Caco-2 (cell line): Measurements from ENCODE around the gene SDHAF4. TPM values are rescaled to one million over a fixed set of nuclear protein-coding genes. Genes with fewer than 3 reads are reported as not detected.
"Not testable (repeated sequence)": the region's sequence is repeated elsewhere in the genome, so short reads cannot be mapped to it uniquely, and the experiment has no call there.

Experiments used
- BruUV-seq: library from RNA; stranded (reverse); fragments of 400-500 nt; replicated peaks from 2 replicates; lab custom pipeline; 2021; lab: Mats Ljungman, UMichigan
- CTCF ChIA-PET: fragments of 300-600 bp; sonication (Branson Sonifier 250); formaldehyde crosslinking; loops from one replicate; lab custom pipeline; 2022; ENCODE audit warnings: antibody characterized with exemption; lab: Charles Lee
- POLR2A ChIA-PET: fragments of 300-600 bp; sonication (Branson Sonifier 250); formaldehyde crosslinking; loops from one replicate; lab custom pipeline; 2022; ENCODE audit warnings: antibody characterized with exemption; lab: Charles Lee
- DNase-seq, 2 experiments: peaks; one replicate each; pipeline versions ENCODE4 v3.0.0 to v3.0.0-alpha.2; 2020 to 2022
- H3K27me3 ChIP-seq: replicated peaks from 2 replicates; pipeline ENCODE4 v1.6.0; 2011; ENCODE audit warnings: low read length; ENCODE audit not compliant: control insufficient read depth, insufficient read depth
- H3K36me3 ChIP-seq: 2 replicates; pipeline ENCODE4 v1.5.1; 2011; ENCODE audit warnings: low read length; ENCODE audit not compliant: control insufficient read depth, insufficient read depth
- H3K4me1 ChIP-seq: fragments of 250-450 bp; sonication (Bioruptor Pico); 2 replicates; pipeline ENCODE4 v1.5.1; 2020; ENCODE audit warnings: mild to moderate bottlenecking
- H3K4me3 ChIP-seq: 2 replicates; pipeline ENCODE4 v1.5.1; 2011; ENCODE audit warnings: low read depth, mild to moderate bottlenecking, control low read depth, low read length
- H3K9me3 ChIP-seq: fragments of 250-450 bp; sonication (Bioruptor Pico); 2 replicates; pipeline ENCODE4 v1.5.1; 2020; ENCODE audit warnings: mild to moderate bottlenecking, moderate library complexity
- H3K27ac Mint-ChIP-seq: one replicate; pipeline ENCODE4 v1.8.0; 2022; ENCODE audit warnings: mixed read lengths; ENCODE audit not compliant: unreplicated experiment
- H3K27me3 Mint-ChIP-seq: one replicate; pipeline ENCODE4 v1.8.0; 2022; ENCODE audit warnings: mixed read lengths; ENCODE audit not compliant: insufficient read depth, unreplicated experiment
- H3K36me3 Mint-ChIP-seq: one replicate; pipeline ENCODE4 v1.8.0; 2022; ENCODE audit warnings: mild to moderate bottlenecking, mixed read lengths; ENCODE audit not compliant: insufficient read depth, unreplicated experiment
- H3K4me1 Mint-ChIP-seq: one replicate; pipeline ENCODE4 v1.8.0; 2022; ENCODE audit warnings: low read depth, mixed read lengths; ENCODE audit not compliant: unreplicated experiment
- H3K4me3 Mint-ChIP-seq: one replicate; pipeline ENCODE4 v1.8.0; 2022; ENCODE audit warnings: mild to moderate bottlenecking, moderate library complexity, mixed read lengths; ENCODE audit not compliant: unreplicated experiment
- H3K9me3 Mint-ChIP-seq: one replicate; pipeline ENCODE4 v1.8.0; 2022; ENCODE audit warnings: mixed read lengths; ENCODE audit not compliant: unreplicated experiment
- intact Hi-C: fragments of 100-400 bp; cut with micrococcal nuclease; formaldehyde crosslinking; loops from one replicate; pipeline ENCODE4 v1.10.0; 2022; ENCODE audit not compliant: unreplicated experiment
- total RNA-seq: library from RNA; stranded (reverse); gene quantifications from 2 replicates; pipeline ENCODE4 v1.2.3, GENCODE V29; 2022
- TF ChIP-seq, protein P1 (sequence below), 2 experiments: fragments of 200-600 bp in 1 of 2; IDR thresholded peaks; 1 replicate in 1 of 2; 2 replicates in 1 of 2; pipeline versions ENCODE4 v1.5.1 to v1.8.0; 2011 to 2022; ENCODE audit warnings: antibody characterized with exemption in 1 of 2, control low read depth in 1 of 2, inconsistent platforms in 1 of 2, low read depth in 1 of 2, low read length in 1 of 2, mild to moderate bottlenecking in 1 of 2, moderate library complexity in 1 of 2; ENCODE audit not compliant: insufficient read depth in 1 of 2, severe bottlenecking in 1 of 2, unreplicated experiment in 1 of 2

Gene SDHAF4
- total RNA-seq, 1 experiment from 2014 or later: 8.4 TPM

DNA sequence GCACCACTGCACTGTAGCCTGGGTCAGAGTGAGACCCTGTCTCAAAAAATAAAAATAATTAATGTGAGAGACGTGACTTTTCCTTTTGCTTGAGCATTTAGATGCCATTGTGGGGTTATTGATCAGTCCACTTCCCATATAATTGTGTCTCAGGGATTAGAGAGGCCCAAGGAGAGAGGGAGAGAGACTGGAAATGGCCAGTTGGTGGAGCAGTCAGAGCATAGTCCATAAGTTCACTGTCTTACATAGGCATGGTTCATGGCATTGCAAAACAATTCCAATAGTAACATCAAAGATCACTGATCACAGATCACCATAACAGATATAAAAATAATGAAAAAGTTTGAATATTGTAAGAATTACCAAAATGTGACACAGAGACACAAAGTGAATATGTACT, 15.2 kb upstream of the SDHAF4 start:
- no peaks in the 10 kb centered on the region for H3K27me3 Mint-ChIP-seq
- peak in 1 of 2 experiments; percentile 9 for DNase-seq
- H3K4me1 ChIP-seq: no peaks in the 10 kb centered on the region
- no peaks in the 10 kb centered on the region for H3K9me3 ChIP-seq
- H3K27ac Mint-ChIP-seq: no peak overlapping the region
- H3K27me3 ChIP-seq: no peaks in the 10 kb centered on the region
- H3K4me1 Mint-ChIP-seq: no peaks in the 10 kb centered on the region
- H3K4me3 Mint-ChIP-seq: no peak overlapping the region
- no peaks in the 10 kb centered on the region for H3K9me3 Mint-ChIP-seq
- BruUV-seq: no TSS peak
- no peaks in the 10 kb centered on the region for H3K36me3 ChIP-seq
- CTCF ChIA-PET: no interaction called here
- H3K4me3 ChIP-seq: no peak overlapping the region
- POLR2A ChIA-PET: no interaction called here
- H3K36me3 Mint-ChIP-seq: no peaks in the 10 kb centered on the region
- TF ChIP-seq, protein P1, sequence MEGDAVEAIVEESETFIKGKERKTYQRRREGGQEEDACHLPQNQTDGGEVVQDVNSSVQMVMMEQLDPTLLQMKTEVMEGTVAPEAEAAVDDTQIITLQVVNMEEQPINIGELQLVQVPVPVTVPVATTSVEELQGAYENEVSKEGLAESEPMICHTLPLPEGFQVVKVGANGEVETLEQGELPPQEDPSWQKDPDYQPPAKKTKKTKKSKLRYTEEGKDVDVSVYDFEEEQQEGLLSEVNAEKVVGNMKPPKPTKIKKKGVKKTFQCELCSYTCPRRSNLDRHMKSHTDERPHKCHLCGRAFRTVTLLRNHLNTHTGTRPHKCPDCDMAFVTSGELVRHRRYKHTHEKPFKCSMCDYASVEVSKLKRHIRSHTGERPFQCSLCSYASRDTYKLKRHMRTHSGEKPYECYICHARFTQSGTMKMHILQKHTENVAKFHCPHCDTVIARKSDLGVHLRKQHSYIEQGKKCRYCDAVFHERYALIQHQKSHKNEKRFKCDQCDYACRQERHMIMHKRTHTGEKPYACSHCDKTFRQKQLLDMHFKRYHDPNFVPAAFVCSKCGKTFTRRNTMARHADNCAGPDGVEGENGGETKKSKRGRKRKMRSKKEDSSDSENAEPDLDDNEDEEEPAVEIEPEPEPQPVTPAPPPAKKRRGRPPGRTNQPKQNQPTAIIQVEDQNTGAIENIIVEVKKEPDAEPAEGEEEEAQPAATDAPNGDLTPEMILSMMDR (IDR thresholded peaks at IDR 0.05; ENCODE audit: insufficient read depth in 1 of 2, low read depth in 1 of 2, low read length in 1 of 2, severe bottlenecking in 1 of 2, unreplicated experiment in 1 of 2): peak in 1 of 2 experiments; percentile 16
- intact Hi-C loops: loop anchor here (1.0 to 2.0 kb wide), 2 partner anchors 135 to 461 kb away; no protein-coding TSS in a partner anchor

DNA sequence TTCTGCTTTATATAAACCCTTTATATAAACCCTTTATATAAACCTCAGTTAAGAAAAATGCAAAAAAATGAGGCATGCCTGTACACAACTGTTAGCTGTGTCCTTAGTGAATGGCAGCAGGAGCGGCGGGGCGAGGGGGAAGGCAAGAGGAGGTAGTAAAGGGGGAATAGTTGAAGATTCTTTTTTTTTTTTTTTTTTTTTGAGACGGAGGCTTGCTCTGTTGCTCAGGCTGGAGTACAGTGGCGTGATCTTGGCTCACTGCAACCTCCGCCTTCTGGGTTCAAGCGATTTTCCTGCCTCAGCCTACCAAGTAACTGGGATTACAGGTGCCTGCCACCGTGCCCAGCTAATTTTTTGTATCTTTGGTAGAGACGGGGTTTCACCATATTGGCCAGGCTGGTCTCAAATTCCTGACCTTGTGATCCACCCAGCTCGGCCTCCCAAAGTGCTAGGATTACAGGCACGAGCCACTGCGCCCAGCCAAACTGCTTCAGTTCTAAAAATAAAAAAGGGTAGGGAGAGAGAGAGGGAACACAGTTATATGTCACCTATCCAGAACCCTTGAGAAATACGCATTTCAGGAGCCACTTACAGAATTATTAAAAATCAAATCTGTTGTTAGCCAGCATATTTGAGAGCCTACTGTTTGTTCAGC, 14.3 kb upstream of the SDHAF4 start:
- H3K4me1 Mint-ChIP-seq, H3K4me3 ChIP-seq, H3K27me3 Mint-ChIP-seq, H3K36me3 ChIP-seq, H3K9me3 ChIP-seq, intact Hi-C loops, H3K36me3 Mint-ChIP-seq, H3K9me3 Mint-ChIP-seq, CTCF ChIA-PET, DNase-seq, H3K27ac Mint-ChIP-seq, BruUV-seq, H3K4me3 Mint-ChIP-seq, POLR2A ChIA-PET, H3K27me3 ChIP-seq, H3K4me1 ChIP-seq: not testable (repeated sequence)

DNA sequence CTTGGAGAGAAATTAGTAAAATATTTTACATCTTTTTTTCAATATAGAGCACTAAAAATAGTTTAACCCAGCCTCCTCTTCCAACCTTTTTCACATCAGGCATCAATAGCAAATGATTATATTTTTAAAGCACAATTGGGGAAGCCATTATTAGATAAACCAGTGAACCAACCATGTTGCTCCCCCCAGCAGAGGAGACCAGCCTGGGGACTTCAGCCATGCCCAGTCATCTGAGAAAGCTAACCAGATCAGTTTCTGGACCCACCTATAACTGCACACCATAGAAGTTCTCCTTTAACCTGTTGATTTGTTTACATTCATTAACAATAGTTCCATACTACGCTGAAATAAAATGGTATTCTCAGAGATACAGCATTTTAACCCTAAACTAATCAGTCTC, 13.8 kb upstream of the SDHAF4 start:
- H3K4me3 ChIP-seq: no peak overlapping the region
- Mint-ChIP-seq H3K36me3 (no peaks in the 10 kb centered on the region), H3K4me1 (no peaks in the 10 kb centered on the region), H3K4me3 (no peak overlapping the region), H3K27me3 (no peaks in the 10 kb centered on the region), H3K9me3 (no peaks in the 10 kb centered on the region), H3K27ac (no peak overlapping the region)
- no peaks in the 10 kb centered on the region for H3K27me3 ChIP-seq
- ChIA-PET CTCF (no interaction called here), POLR2A (no interaction called here)
- no peaks in the 10 kb centered on the region for H3K4me1 ChIP-seq
- H3K36me3 ChIP-seq: no peaks in the 10 kb centered on the region
- TF ChIP-seq, protein P1 (IDR thresholded peaks at IDR 0.05; ENCODE audit: insufficient read depth in 1 of 2, low read depth in 1 of 2, low read length in 1 of 2, severe bottlenecking in 1 of 2, unreplicated experiment in 1 of 2): no peak
- no peak for DNase-seq
- intact Hi-C loops: no loop called here
- BruUV-seq: no TSS peak
- H3K9me3 ChIP-seq: no peaks in the 10 kb centered on the region
